ENCODE results near the gene CENPO. TPM values are rescaled to one million over a fixed set of nuclear protein-coding genes. Genes with fewer than 3 reads are reported as not detected.

CENPO gene
- total RNA-seq, 1 experiment from 2014 or later: 54.8 TPM

- H3K27me3 ChIP-seq (replicated peaks; ENCODE audit: control insufficient read depth, insufficient read depth, low read length): no peaks in the 10 kb centered on the region
- H3K4me1 ChIP-seq: peaks cover 27% of the 10 kb centered on the region
- H3K27ac Mint-ChIP-seq (ENCODE audit: unreplicated experiment): no peak overlapping the region
- BruUV-seq (replicated peaks): no TSS peak
- no peak overlapping the region for H3K4me3 Mint-ChIP-seq (ENCODE audit: unreplicated experiment)
- peaks cover 26% of the 10 kb centered on the region for H3K4me1 Mint-ChIP-seq (ENCODE audit: low read depth, unreplicated experiment)
- DNase-seq: no peak
- TF ChIP-seq CTCF (IDR thresholded peaks at IDR 0.05; ENCODE audit: insufficient read depth in 1 of 2, low read depth in 1 of 2, low read length in 1 of 2, severe bottlenecking in 1 of 2, unreplicated experiment in 1 of 2): no peak
- CTCF ChIA-PET: interaction anchor here (0.7 kb wide), 1 partner anchor 271 kb away, joined by 4 read pairs; no protein-coding TSS in a partner anchor
- H3K27me3 Mint-ChIP-seq (ENCODE audit: insufficient read depth, unreplicated experiment): no peaks in the 10 kb centered on the region
- POLR2A ChIA-PET: no interaction called here
- H3K9me3 ChIP-seq: no peaks in the 10 kb centered on the region
- H3K36me3 Mint-ChIP-seq (ENCODE audit: insufficient read depth, unreplicated experiment): peaks cover 12% of the 10 kb centered on the region
- intact Hi-C loops (cut with micrococcal nuclease; ENCODE audit: unreplicated experiment): no loop called here
- no peaks in the 10 kb centered on the region for H3K9me3 Mint-ChIP-seq (ENCODE audit: unreplicated experiment)
- H3K36me3 ChIP-seq (ENCODE audit: control insufficient read depth, insufficient read depth, low read length): no peaks in the 10 kb centered on the region; the same call in 1 of the 2 replicates
- no peak overlapping the region for H3K4me3 ChIP-seq (ENCODE audit: low read depth, low read length)
Observed at GRCh38 chr2:24857746-24858145, 64.5 kb downstream of the CENPO start.

- POLR2A ChIA-PET: no interaction called here
- intact Hi-C loops (cut with micrococcal nuclease; ENCODE audit: unreplicated experiment): no loop called here
- Mint-ChIP-seq H3K27me3 (ENCODE audit: insufficient read depth, unreplicated experiment) (no peaks in the 10 kb centered on the region), H3K9me3 (ENCODE audit: unreplicated experiment) (no peaks in the 10 kb centered on the region), H3K4me1 (ENCODE audit: low read depth, unreplicated experiment) (peaks cover 26% of the 10 kb centered on the region), H3K27ac (ENCODE audit: unreplicated experiment) (no peak overlapping the region), H3K36me3 (ENCODE audit: insufficient read depth, unreplicated experiment) (peaks cover 12% of the 10 kb centered on the region), H3K4me3 (ENCODE audit: unreplicated experiment) (no peak overlapping the region)
- DNase-seq: no peak
- Histone ChIP-seq H3K36me3 (ENCODE audit: control insufficient read depth, insufficient read depth, low read length) (no peaks in the 10 kb centered on the region; the same call in 1 of the 2 replicates), H3K9me3 (no peaks in the 10 kb centered on the region), H3K4me1 (peaks cover 24% of the 10 kb centered on the region), H3K27me3 (replicated peaks; ENCODE audit: control insufficient read depth, insufficient read depth, low read length) (no peaks in the 10 kb centered on the region), H3K4me3 (ENCODE audit: low read depth, low read length) (no peak overlapping the region)
- CTCF ChIA-PET: no interaction called here
- no TSS peak for BruUV-seq (replicated peaks)
- TF ChIP-seq CTCF (IDR thresholded peaks at IDR 0.05; ENCODE audit: insufficient read depth in 1 of 2, low read depth in 1 of 2, low read length in 1 of 2, severe bottlenecking in 1 of 2, unreplicated experiment in 1 of 2): no peak
Observed at GRCh38 chr2:24858996-24859395, 65.8 kb downstream of the CENPO start.

- H3K4me1 Mint-ChIP-seq (ENCODE audit: low read depth, unreplicated experiment): peaks cover 18% of the 10 kb centered on the region
- H3K9me3 Mint-ChIP-seq (ENCODE audit: unreplicated experiment): no peaks in the 10 kb centered on the region
- H3K4me3 Mint-ChIP-seq (ENCODE audit: unreplicated experiment): no peak overlapping the region
- DNase-seq: no peak
- POLR2A ChIA-PET: no interaction called here
- Histone ChIP-seq H3K27me3 (replicated peaks; ENCODE audit: control insufficient read depth, insufficient read depth, low read length) (no peaks in the 10 kb centered on the region), H3K9me3 (no peaks in the 10 kb centered on the region), H3K36me3 (ENCODE audit: control insufficient read depth, insufficient read depth, low read length) (no peaks in the 10 kb centered on the region; the same call in 1 of the 2 replicates), H3K4me1 (peaks cover 19% of the 10 kb centered on the region), H3K4me3 (ENCODE audit: low read depth, low read length) (no peak overlapping the region)
- TF ChIP-seq CTCF (IDR thresholded peaks at IDR 0.05; ENCODE audit: insufficient read depth in 1 of 2, low read depth in 1 of 2, low read length in 1 of 2, severe bottlenecking in 1 of 2, unreplicated experiment in 1 of 2): no peak
- H3K36me3 Mint-ChIP-seq (ENCODE audit: insufficient read depth, unreplicated experiment): peaks cover 5% of the 10 kb centered on the region
- no peak overlapping the region for H3K27ac Mint-ChIP-seq (ENCODE audit: unreplicated experiment)
- CTCF ChIA-PET: no interaction called here
- no TSS peak for BruUV-seq (replicated peaks)
- H3K27me3 Mint-ChIP-seq (ENCODE audit: insufficient read depth, unreplicated experiment): no peaks in the 10 kb centered on the region
- intact Hi-C loops (cut with micrococcal nuclease; ENCODE audit: unreplicated experiment): no loop called here
Observed at GRCh38 chr2:24859968-24860600, 66.9 kb downstream of the CENPO start.

Data from Caco-2 (cell line).